ENCODE results near the gene CCDC186.
"Not testable (repeated sequence)": the region's sequence is repeated elsewhere in the genome, so short reads cannot be mapped to it uniquely, and the experiment has no call there.

CCDC186 gene

GRCh38 chr10:114168450-114169009 is 5.5 kb downstream of the CCDC186 start:
- Histone ChIP-seq H2AFZ (ENCODE audit: low read depth, low read length) (no peak overlapping the region), H3K36me3 (ENCODE audit: insufficient read depth, low read length) (no peaks in the 10 kb centered on the region)

GRCh38 chr10:114167985-114168384 is 6.0 kb downstream of the CCDC186 start:
- no peaks in the 10 kb centered on the region for H3K36me3 ChIP-seq (ENCODE audit: insufficient read depth, low read length)

More at GRCh38 chr10:114168450-114169009, 5.5 kb downstream of the CCDC186 start:
- peaks cover 18% of the 10 kb centered on the region for H3K4me1 ChIP-seq (ENCODE audit: insufficient read depth, low read length)
- H3K4me3 ChIP-seq (ENCODE audit: low read length) = no peak overlapping the region
- peaks cover 2% of the 10 kb centered on the region for H3K9me3 ChIP-seq (ENCODE audit: low read length)
- no peaks in the 10 kb centered on the region for H3K27me3 ChIP-seq (ENCODE audit: insufficient read depth, low read length)

GRCh38 chr10:114166494-114166893 is 7.5 kb downstream of the CCDC186 start:
- H2AFZ ChIP-seq (ENCODE audit: low read depth, low read length) = no peak overlapping the region

More at GRCh38 chr10:114167985-114168384, 6.0 kb downstream of the CCDC186 start:
- Histone ChIP-seq H3K9me3 (ENCODE audit: low read length) (peaks cover 2% of the 10 kb centered on the region), H3K27me3 (ENCODE audit: insufficient read depth, low read length) (no peaks in the 10 kb centered on the region), H2AFZ (ENCODE audit: low read depth, low read length) (no peak overlapping the region), H3K4me3 (ENCODE audit: low read length) (no peak overlapping the region), H3K4me1 (ENCODE audit: insufficient read depth, low read length) (peaks cover 17% of the 10 kb centered on the region)

GRCh38 chr10:114166043-114166442 is 8.0 kb downstream of the CCDC186 start:
- peaks cover 5% of the 10 kb centered on the region for H3K4me1 ChIP-seq (ENCODE audit: insufficient read depth, low read length)
- peaks cover 2% of the 10 kb centered on the region for H3K9me3 ChIP-seq (ENCODE audit: low read length)
- no peak overlapping the region for H3K4me3 ChIP-seq (ENCODE audit: low read length)
- peaks cover 2% of the 10 kb centered on the region for H3K36me3 ChIP-seq (ENCODE audit: insufficient read depth, low read length)
- no peak overlapping the region for H2AFZ ChIP-seq (ENCODE audit: low read depth, low read length)
- no peaks in the 10 kb centered on the region for H3K27me3 ChIP-seq (ENCODE audit: insufficient read depth, low read length)

More at GRCh38 chr10:114166494-114166893, 7.5 kb downstream of the CCDC186 start:
- H3K27me3 ChIP-seq (ENCODE audit: insufficient read depth, low read length) = no peaks in the 10 kb centered on the region
- no peak overlapping the region for H3K4me3 ChIP-seq (ENCODE audit: low read length)
- peaks cover 2% of the 10 kb centered on the region for H3K9me3 ChIP-seq (ENCODE audit: low read length)
- peaks cover 2% of the 10 kb centered on the region for H3K36me3 ChIP-seq (ENCODE audit: insufficient read depth, low read length)
- peaks cover 5% of the 10 kb centered on the region for H3K4me1 ChIP-seq (ENCODE audit: insufficient read depth, low read length)

- H3K4me3 ChIP-seq (ENCODE audit: low read length) = no peak overlapping the region
- no peaks in the 10 kb centered on the region for H3K9me3 ChIP-seq (ENCODE audit: low read length)
- no peak overlapping the region for H2AFZ ChIP-seq (ENCODE audit: low read depth, low read length)
- peaks cover 5% of the 10 kb centered on the region for H3K4me1 ChIP-seq (ENCODE audit: insufficient read depth, low read length)
- no peaks in the 10 kb centered on the region for H3K27me3 ChIP-seq (ENCODE audit: insufficient read depth, low read length)
- H3K36me3 ChIP-seq (ENCODE audit: insufficient read depth, low read length) = peaks cover 2% of the 10 kb centered on the region
Observed at GRCh38 chr10:114163062-114163461, 10.9 kb downstream of the CCDC186 start.

- no peaks in the 10 kb centered on the region for H3K27me3 ChIP-seq (ENCODE audit: insufficient read depth, low read length)
- H3K4me3 ChIP-seq (ENCODE audit: low read length) = no peak overlapping the region
- H2AFZ ChIP-seq (ENCODE audit: low read depth, low read length) = no peak overlapping the region
- no peaks in the 10 kb centered on the region for H3K4me1 ChIP-seq (ENCODE audit: insufficient read depth, low read length)
- H3K36me3 ChIP-seq (ENCODE audit: insufficient read depth, low read length) = peaks cover 4% of the 10 kb centered on the region
- H3K9me3 ChIP-seq (ENCODE audit: low read length) = peaks cover 2% of the 10 kb centered on the region
Observed at GRCh38 chr10:114157912-114158311, 16.1 kb downstream of the CCDC186 start.

- Histone ChIP-seq H3K9me3 (ENCODE audit: low read length) (peaks cover 2% of the 10 kb centered on the region), H2AFZ (ENCODE audit: low read depth, low read length) (no peak overlapping the region), H3K4me1 (ENCODE audit: insufficient read depth, low read length) (no peaks in the 10 kb centered on the region), H3K27me3 (ENCODE audit: insufficient read depth, low read length) (no peaks in the 10 kb centered on the region), H3K4me3 (ENCODE audit: low read length) (no peak overlapping the region), H3K36me3 (ENCODE audit: insufficient read depth, low read length) (peaks cover 5% of the 10 kb centered on the region)
Observed at GRCh38 chr10:114151892-114152291, 22.1 kb downstream of the CCDC186 start.

GRCh38 chr10:114151486-114151885 is 22.5 kb downstream of the CCDC186 start:
- Histone ChIP-seq H3K4me3 (ENCODE audit: low read length) (no peak overlapping the region), H3K4me1 (ENCODE audit: insufficient read depth, low read length) (no peaks in the 10 kb centered on the region), H3K36me3 (ENCODE audit: insufficient read depth, low read length) (peaks cover 5% of the 10 kb centered on the region), H3K9me3 (ENCODE audit: low read length) (peaks cover 2% of the 10 kb centered on the region), H3K27me3 (ENCODE audit: insufficient read depth, low read length) (no peaks in the 10 kb centered on the region), H2AFZ (ENCODE audit: low read depth, low read length) (no peak overlapping the region)

- not testable (repeated sequence) for H2AFZ ChIP-seq (ENCODE audit: low read depth, low read length); H3K36me3 ChIP-seq (ENCODE audit: insufficient read depth, low read length); H3K27me3 ChIP-seq (ENCODE audit: insufficient read depth, low read length); H3K4me3 ChIP-seq (ENCODE audit: low read length); H3K4me1 ChIP-seq (ENCODE audit: insufficient read depth, low read length); H3K9me3 ChIP-seq (ENCODE audit: low read length)
Observed at GRCh38 chr10:114149476-114149875, 24.5 kb downstream of the CCDC186 start.

GRCh38 chr10:114143160-114143559 is 30.8 kb downstream of the CCDC186 start:
- Histone ChIP-seq H3K4me1 (ENCODE audit: insufficient read depth, low read length) (no peaks in the 10 kb centered on the region), H3K9me3 (ENCODE audit: low read length) (no peaks in the 10 kb centered on the region), H3K27me3 (ENCODE audit: insufficient read depth, low read length) (no peaks in the 10 kb centered on the region), H3K36me3 (ENCODE audit: insufficient read depth, low read length) (peaks cover 3% of the 10 kb centered on the region), H3K4me3 (ENCODE audit: low read length) (no peak overlapping the region), H2AFZ (ENCODE audit: low read depth, low read length) (no peak overlapping the region)

GRCh38 chr10:114142018-114142417 is 32.0 kb downstream of the CCDC186 start:
- Histone ChIP-seq H3K9me3 (ENCODE audit: low read length) (no peaks in the 10 kb centered on the region), H3K36me3 (ENCODE audit: insufficient read depth, low read length) (peaks cover 5% of the 10 kb centered on the region), H3K4me1 (ENCODE audit: insufficient read depth, low read length) (no peaks in the 10 kb centered on the region), H2AFZ (ENCODE audit: low read depth, low read length) (no peak overlapping the region), H3K27me3 (ENCODE audit: insufficient read depth, low read length) (no peaks in the 10 kb centered on the region), H3K4me3 (ENCODE audit: low read length) (no peak overlapping the region)

GRCh38 chr10:114140827-114141226 is 33.2 kb downstream of the CCDC186 start:
- not testable (repeated sequence) for H3K4me3 ChIP-seq (ENCODE audit: low read length); H2AFZ ChIP-seq (ENCODE audit: low read depth, low read length); H3K27me3 ChIP-seq (ENCODE audit: insufficient read depth, low read length); H3K36me3 ChIP-seq (ENCODE audit: insufficient read depth, low read length); H3K9me3 ChIP-seq (ENCODE audit: low read length); H3K4me1 ChIP-seq (ENCODE audit: insufficient read depth, low read length)

GRCh38 chr10:114140036-114140435 is 34.0 kb downstream of the CCDC186 start:
- peaks cover 12% of the 10 kb centered on the region for H3K36me3 ChIP-seq (ENCODE audit: insufficient read depth, low read length)
- no peaks in the 10 kb centered on the region for H3K9me3 ChIP-seq (ENCODE audit: low read length)
- no peaks in the 10 kb centered on the region for H3K4me1 ChIP-seq (ENCODE audit: insufficient read depth, low read length)
- no peaks in the 10 kb centered on the region for H3K27me3 ChIP-seq (ENCODE audit: insufficient read depth, low read length)
- no peak overlapping the region for H3K4me3 ChIP-seq (ENCODE audit: low read length)
- no peak overlapping the region for H2AFZ ChIP-seq (ENCODE audit: low read depth, low read length)

GRCh38 chr10:114138581-114138980 is 35.4 kb downstream of the CCDC186 start:
- Histone ChIP-seq H3K9me3 (ENCODE audit: low read length) (no peaks in the 10 kb centered on the region), H3K4me3 (ENCODE audit: low read length) (no peak overlapping the region), H3K4me1 (ENCODE audit: insufficient read depth, low read length) (no peaks in the 10 kb centered on the region), H3K27me3 (ENCODE audit: insufficient read depth, low read length) (no peaks in the 10 kb centered on the region), H3K36me3 (ENCODE audit: insufficient read depth, low read length) (peaks cover 11% of the 10 kb centered on the region), H2AFZ (ENCODE audit: low read depth, low read length) (no peak overlapping the region)

Data from neuron (in vitro differentiated cells).